WTC11 (cell line): Measurements from ENCODE around the gene REEP1.

Experiments
- ATF2 ChIP-seq: sonication (generic); formaldehyde crosslinking; IDR thresholded peaks from 2 replicates; pipeline ENCODE4 v1.8.1; 2022; ENCODE audit warnings: low read depth, missing genetic modification reagents, borderline replicate concordance
- KAT7 ChIP-seq: sonication (generic); formaldehyde crosslinking; IDR thresholded peaks from 2 replicates; pipeline ENCODE4 v1.8.1; 2023; ENCODE audit warnings: missing genetic modification reagents, mild to moderate bottlenecking, borderline replicate concordance
- TF ChIP-seq, protein P1 (sequence below): sonication (generic); formaldehyde crosslinking; IDR thresholded peaks from 2 replicates; pipeline ENCODE4 v1.8.1; 2023; ENCODE audit warnings: mild to moderate bottlenecking, missing genetic modification reagents, borderline replicate concordance
- TF ChIP-seq, protein P2 (sequence below): sonication (generic); formaldehyde crosslinking; IDR thresholded peaks from 2 replicates; pipeline ENCODE4 v1.8.1; 2022; ENCODE audit warnings: mild to moderate bottlenecking, moderate library complexity, missing genetic modification reagents

GRCh38 chr2:86305915-86306254 is 31.5 kb downstream of the REEP1 start:
- TF ChIP-seq ATF2 (no peak), KAT7 (CRISPR knock-in tag) (no peak)
- TF ChIP-seq, protein P1, sequence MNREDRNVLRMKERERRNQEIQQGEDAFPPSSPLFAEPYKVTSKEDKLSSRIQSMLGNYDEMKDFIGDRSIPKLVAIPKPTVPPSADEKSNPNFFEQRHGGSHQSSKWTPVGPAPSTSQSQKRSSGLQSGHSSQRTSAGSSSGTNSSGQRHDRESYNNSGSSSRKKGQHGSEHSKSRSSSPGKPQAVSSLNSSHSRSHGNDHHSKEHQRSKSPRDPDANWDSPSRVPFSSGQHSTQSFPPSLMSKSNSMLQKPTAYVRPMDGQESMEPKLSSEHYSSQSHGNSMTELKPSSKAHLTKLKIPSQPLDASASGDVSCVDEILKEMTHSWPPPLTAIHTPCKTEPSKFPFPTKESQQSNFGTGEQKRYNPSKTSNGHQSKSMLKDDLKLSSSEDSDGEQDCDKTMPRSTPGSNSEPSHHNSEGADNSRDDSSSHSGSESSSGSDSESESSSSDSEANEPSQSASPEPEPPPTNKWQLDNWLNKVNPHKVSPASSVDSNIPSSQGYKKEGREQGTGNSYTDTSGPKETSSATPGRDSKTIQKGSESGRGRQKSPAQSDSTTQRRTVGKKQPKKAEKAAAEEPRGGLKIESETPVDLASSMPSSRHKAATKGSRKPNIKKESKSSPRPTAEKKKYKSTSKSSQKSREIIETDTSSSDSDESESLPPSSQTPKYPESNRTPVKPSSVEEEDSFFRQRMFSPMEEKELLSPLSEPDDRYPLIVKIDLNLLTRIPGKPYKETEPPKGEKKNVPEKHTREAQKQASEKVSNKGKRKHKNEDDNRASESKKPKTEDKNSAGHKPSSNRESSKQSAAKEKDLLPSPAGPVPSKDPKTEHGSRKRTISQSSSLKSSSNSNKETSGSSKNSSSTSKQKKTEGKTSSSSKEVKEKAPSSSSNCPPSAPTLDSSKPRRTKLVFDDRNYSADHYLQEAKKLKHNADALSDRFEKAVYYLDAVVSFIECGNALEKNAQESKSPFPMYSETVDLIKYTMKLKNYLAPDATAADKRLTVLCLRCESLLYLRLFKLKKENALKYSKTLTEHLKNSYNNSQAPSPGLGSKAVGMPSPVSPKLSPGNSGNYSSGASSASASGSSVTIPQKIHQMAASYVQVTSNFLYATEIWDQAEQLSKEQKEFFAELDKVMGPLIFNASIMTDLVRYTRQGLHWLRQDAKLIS (CRISPR knock-in tag) = no peak
- TF ChIP-seq, protein P2, sequence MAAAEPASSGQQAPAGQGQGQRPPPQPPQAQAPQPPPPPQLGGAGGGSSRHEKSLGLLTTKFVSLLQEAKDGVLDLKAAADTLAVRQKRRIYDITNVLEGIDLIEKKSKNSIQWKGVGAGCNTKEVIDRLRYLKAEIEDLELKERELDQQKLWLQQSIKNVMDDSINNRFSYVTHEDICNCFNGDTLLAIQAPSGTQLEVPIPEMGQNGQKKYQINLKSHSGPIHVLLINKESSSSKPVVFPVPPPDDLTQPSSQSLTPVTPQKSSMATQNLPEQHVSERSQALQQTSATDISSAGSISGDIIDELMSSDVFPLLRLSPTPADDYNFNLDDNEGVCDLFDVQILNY (CRISPR knock-in tag) = no peak
